Muscle of leg (tissue), 11 donors: Measurements from ENCODE around the gene PRRX2. TPM values are rescaled to one million over a fixed set of nuclear protein-coding genes. Genes with fewer than 3 reads are reported as not detected.

Experiments
- DNase-seq: peaks from one replicate; pipeline ENCODE4 v3.0.0; 2013
- H3K27ac ChIP-seq: one replicate; pipeline ENCODE4 v1.5.1; 2013; ENCODE audit warnings: mild to moderate bottlenecking, low read length, control low read depth
- H3K27me3 ChIP-seq: one replicate; pipeline ENCODE4 v1.6.1; 2013; ENCODE audit warnings: low read length; ENCODE audit not compliant: control insufficient read depth, insufficient read depth
- H3K36me3 ChIP-seq: one replicate; pipeline ENCODE4 v1.6.1; 2013; ENCODE audit warnings: low read length; ENCODE audit not compliant: control insufficient read depth, insufficient read depth
- H3K4me1 ChIP-seq: one replicate; pipeline ENCODE4 v1.6.1; 2013; ENCODE audit warnings: low read length; ENCODE audit not compliant: control insufficient read depth, insufficient read depth
- H3K4me3 ChIP-seq: one replicate; pipeline ENCODE4 v1.5.1; 2013; ENCODE audit warnings: low read length, control low read depth
- H3K9me3 ChIP-seq: replicated peaks from 2 replicates; pipeline ENCODE4 v1.6.1; 2013; ENCODE audit warnings: low read depth, low read length; ENCODE audit not compliant: control insufficient read depth
- WGBS: methylation state at CpG from one replicate; pipeline ENCODE4 v1.1.5; 2013; ENCODE audit warnings: missing lambda C conversion rate; ENCODE audit not compliant: insufficient coverage; 5-methylcytosine and 5-hydroxymethylcytosine counted together
- polyA plus RNA-seq, 8 donors: library from polyadenylated mRNA; unstranded; fragments of 120-200 nt; gene quantifications; one replicate each; pipeline versions ENCODE4 v1.2.1 to v1.2.3, GENCODE V29; 2013; ENCODE audit warnings: inconsistent platforms in 1 of 8, low replicate concordance in 1 of 8; ENCODE audit not compliant: insufficient read length in 8 of 8, insufficient read depth in 1 of 8
- total RNA-seq: library from RNA; stranded (reverse); fragments of 120-200 nt; gene quantifications from one replicate; pipeline ENCODE4 v1.2.4, GENCODE V29; 2013

PRRX2 gene
- total and polyA plus RNA-seq, 9 donors, result 2.3 to 8.9 (median 4.5) TPM

- peaks cover 5% of the 10 kb centered on the region for H3K36me3 ChIP-seq
- no peak for DNase-seq
- peaks cover 38% of the 10 kb centered on the region for H3K4me1 ChIP-seq
- H3K27ac ChIP-seq, result peak overlapping the region; percentile 91
- peak overlapping the region; percentile 82 for H3K4me3 ChIP-seq
- H3K27me3 ChIP-seq, result peaks cover 3% of the 10 kb centered on the region
- no peaks in the 10 kb centered on the region for H3K9me3 ChIP-seq
- 8% methylated on average over 15 of the region's 20 CpGs for WGBS
These were observed 38.7 kb upstream of the PRRX2 start for GRCh38 chr9:129626625-129627284.

DNA sequence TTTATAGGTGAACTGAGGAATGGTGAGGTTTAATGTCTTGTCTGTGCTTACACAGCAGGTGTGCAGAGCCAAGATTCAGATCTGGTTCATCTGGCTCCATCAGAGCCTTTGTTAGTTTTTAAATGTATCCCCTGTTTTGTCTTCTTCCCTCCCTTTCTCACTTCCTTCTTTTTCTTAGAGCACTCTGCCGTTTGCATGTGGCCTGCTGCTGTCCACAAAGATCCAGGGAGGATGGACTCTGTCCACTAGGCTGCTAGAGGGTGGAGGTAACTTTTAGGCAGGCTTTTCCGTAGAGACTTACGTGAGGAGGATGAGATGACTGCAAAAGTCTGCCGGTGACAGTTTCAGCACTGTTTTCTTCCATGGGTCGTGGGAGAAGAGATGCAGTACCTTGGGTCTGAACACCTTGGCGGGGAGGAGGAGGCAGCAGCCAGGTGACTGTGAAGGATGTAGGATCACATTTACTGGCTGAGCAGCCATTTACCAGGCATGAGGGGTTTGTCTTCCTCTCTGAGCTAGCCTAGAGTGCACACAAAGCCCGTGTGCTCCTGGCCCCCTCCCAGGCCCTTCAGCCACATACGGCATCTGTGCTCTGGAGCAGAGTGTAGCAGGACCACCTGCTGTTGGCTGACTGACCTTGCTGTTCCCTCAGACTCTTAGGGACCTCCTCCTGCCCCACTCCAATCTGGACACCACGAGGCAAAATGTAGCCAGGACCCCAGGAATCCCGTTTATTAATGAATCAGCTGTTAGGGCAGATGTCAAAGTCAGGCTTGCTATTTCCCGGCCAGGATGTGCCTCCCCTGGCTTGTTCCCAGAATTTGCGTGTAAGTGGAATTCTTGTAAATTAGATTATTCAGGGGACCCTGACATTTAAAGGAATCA is 37.6 kb upstream of the PRRX2 start:
- H3K4me3 ChIP-seq, result no peak overlapping the region
- H3K36me3 ChIP-seq, result peaks cover 10% of the 10 kb centered on the region
- H3K27me3 ChIP-seq, result no peaks in the 10 kb centered on the region
- DNase-seq, result no peak
- WGBS, result 53% methylated on average over 10 of the region's 12 CpGs
- H3K9me3 ChIP-seq, result no peaks in the 10 kb centered on the region
- peak overlapping the region; percentile 17 for H3K27ac ChIP-seq
- peaks cover 38% of the 10 kb centered on the region for H3K4me1 ChIP-seq

GRCh38 chr9:129628709-129629108 is 36.7 kb upstream of the PRRX2 start:
- Histone ChIP-seq H3K4me3 (no peak overlapping the region), H3K9me3 (no peaks in the 10 kb centered on the region), H3K27ac (no peak overlapping the region), H3K36me3 (peaks cover 19% of the 10 kb centered on the region), H3K4me1 (peaks cover 38% of the 10 kb centered on the region), H3K27me3 (no peaks in the 10 kb centered on the region)
- DNase-seq, result no peak
- whole genome bisulfite sequencing, result 92% methylated on average over 3 of the region's 6 CpGs

DNA sequence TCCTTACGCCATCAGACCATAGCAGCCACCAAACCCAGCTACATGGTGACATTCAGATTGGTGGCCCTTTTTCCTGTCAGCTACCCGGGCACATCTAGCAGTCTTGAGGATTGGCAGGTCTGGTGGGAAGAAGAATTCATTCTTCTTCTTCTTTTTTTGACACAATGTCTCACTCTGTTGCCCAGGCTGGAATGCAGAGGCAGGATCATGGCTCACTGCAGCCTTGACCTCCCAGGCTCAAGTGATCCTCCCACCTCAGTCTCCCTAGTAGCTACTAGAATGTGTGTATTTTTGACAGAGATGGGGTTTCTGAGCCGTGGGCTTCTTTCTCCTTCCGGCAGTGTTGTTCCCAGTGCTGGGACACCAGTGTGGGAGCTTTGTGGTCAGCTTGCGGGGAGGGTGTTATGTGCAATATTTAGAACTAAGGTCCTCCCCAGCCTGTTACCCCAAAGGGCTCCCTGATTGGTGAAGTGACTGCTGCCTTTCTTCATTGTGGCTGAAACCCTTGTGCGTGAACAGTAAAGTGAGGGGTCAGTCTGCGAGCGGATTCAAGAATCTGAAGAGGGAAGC is 36.1 kb upstream of the PRRX2 start:
- no peak overlapping the region for H3K27ac ChIP-seq
- DNase-seq, result no peak
- no peaks in the 10 kb centered on the region for H3K27me3 ChIP-seq
- peaks cover 26% of the 10 kb centered on the region for H3K36me3 ChIP-seq
- no peaks in the 10 kb centered on the region for H3K9me3 ChIP-seq
- peaks cover 38% of the 10 kb centered on the region for H3K4me1 ChIP-seq
- no peak overlapping the region for H3K4me3 ChIP-seq
- 81% methylated on average over 5 of the region's 8 CpGs for WGBS

- Histone ChIP-seq H3K4me1 (peaks cover 32% of the 10 kb centered on the region), H3K9me3 (no peaks in the 10 kb centered on the region), H3K27me3 (no peaks in the 10 kb centered on the region), H3K4me3 (no peak overlapping the region), H3K27ac (no peak overlapping the region), H3K36me3 (peaks cover 41% of the 10 kb centered on the region)
- WGBS, result 66% methylated on average over 9 of the region's 21 CpGs
- no peak for DNase-seq
These were observed 34.3 kb upstream of the PRRX2 start for GRCh38 chr9:129630967-129631673.

DNA sequence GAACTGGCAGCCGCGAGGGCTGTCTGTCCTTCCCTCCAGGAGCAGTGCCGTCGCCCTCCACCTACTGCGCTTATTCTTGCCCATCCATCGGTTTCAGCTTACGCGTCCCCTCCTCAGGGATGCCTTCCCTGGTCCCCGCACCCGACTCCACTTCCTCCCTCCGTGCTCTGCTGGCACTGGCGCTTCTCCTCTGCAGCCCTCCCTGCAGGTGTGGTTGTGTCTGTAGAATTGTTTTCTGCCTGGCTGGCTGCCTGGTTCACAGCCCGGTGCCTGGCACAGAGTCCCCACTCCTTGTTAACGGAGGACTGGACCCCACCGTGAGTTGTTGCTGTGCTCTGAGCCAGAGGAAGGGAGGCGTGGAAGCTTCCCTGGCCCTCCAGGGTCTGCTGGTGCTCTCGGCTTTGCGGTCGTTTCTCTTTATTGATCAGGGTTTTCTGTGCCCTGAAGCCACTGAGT is 33.7 kb upstream of the PRRX2 start:
- H3K4me1 ChIP-seq, result peaks cover 30% of the 10 kb centered on the region
- H3K4me3 ChIP-seq, result no peak overlapping the region
- WGBS, result 82% methylated on average over 15 of the region's 19 CpGs
- no peak for DNase-seq
- no peak overlapping the region for H3K27ac ChIP-seq
- no peaks in the 10 kb centered on the region for H3K27me3 ChIP-seq
- H3K36me3 ChIP-seq, result peaks cover 43% of the 10 kb centered on the region
- H3K9me3 ChIP-seq, result no peaks in the 10 kb centered on the region

GRCh38 chr9:129632460-129632859 is 33.0 kb upstream of the PRRX2 start:
- peaks cover 50% of the 10 kb centered on the region for H3K36me3 ChIP-seq
- H3K4me1 ChIP-seq, result peaks cover 22% of the 10 kb centered on the region

DNA sequence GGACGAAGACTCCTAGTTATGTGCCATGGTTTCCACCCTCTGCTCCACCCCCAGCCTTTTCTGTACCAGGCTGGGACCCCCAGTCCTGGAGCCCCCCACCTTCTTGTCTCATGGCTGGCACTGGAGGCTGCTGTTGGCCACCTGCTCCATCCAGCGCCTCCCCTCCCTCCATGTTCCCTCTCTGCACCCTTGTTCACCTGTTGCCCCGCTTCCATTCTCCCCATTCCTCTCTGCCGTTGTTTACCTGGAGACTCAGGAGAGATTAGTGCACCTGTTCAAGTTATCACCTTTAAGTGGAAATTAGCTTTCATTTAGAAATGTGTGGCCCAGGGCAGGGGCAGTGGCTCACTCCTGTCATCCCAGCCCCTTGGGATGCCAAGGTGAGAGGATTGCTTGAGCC is 32.2 kb upstream of the PRRX2 start:
- Histone ChIP-seq H3K9me3 (no peaks in the 10 kb centered on the region), H3K36me3 (peaks cover 55% of the 10 kb centered on the region), H3K27ac (no peak overlapping the region), H3K27me3 (no peaks in the 10 kb centered on the region), H3K4me3 (no peak overlapping the region), H3K4me1 (peaks cover 15% of the 10 kb centered on the region)
- 80% methylated on average over 2 of the region's 4 CpGs for WGBS
- DNase-seq, result no peak

More at GRCh38 chr9:129632460-129632859, 33.0 kb upstream of the PRRX2 start:
- Histone ChIP-seq H3K4me3 (no peak overlapping the region), H3K9me3 (no peaks in the 10 kb centered on the region), H3K27me3 (no peaks in the 10 kb centered on the region), H3K27ac (no peak overlapping the region)
- no peak for DNase-seq
- 70% methylated on average over 2 of the region's 13 CpGs for WGBS

GRCh38 chr9:129633848-129634247 is 31.6 kb upstream of the PRRX2 start:
- no peak overlapping the region for H3K4me3 ChIP-seq
- 79% methylated on average over 13 of the region's 13 CpGs for WGBS
- no peaks in the 10 kb centered on the region for H3K27me3 ChIP-seq
- H3K27ac ChIP-seq, result no peak overlapping the region
- no peaks in the 10 kb centered on the region for H3K9me3 ChIP-seq
- DNase-seq, result no peak
- peaks cover 61% of the 10 kb centered on the region for H3K36me3 ChIP-seq
- H3K4me1 ChIP-seq, result peaks cover 8% of the 10 kb centered on the region
